ENCODE data around the gene ACCSL. TPM values are rescaled to one million over a fixed set of nuclear protein-coding genes. Genes with fewer than 3 reads are reported as not detected.

ACCSL gene
- total and polyA plus RNA-seq, 2 donors (not counting 1 experiment from before 2014, with no cell fraction given) = not detected

GRCh38 chr11:44104481-44105294, 56.9 kb downstream of the ACCSL start:
- Histone ChIP-seq H3K27me3 (ENCODE audit: control insufficient read depth, insufficient read depth, low read length) (no peaks in the 10 kb centered on the region), H3K9ac (ENCODE audit: insufficient read depth, low read length) (no peak overlapping the region), H3K4me1 (ENCODE audit: control insufficient read depth, extremely low read depth, insufficient read depth, low read length) (no peaks in the 10 kb centered on the region), H3K4me2 (ENCODE audit: extremely low read depth, insufficient read depth, low read length) (no peak overlapping the region), H3K9me3 (ENCODE audit: control insufficient read depth, insufficient read depth, low read depth, low read length) (no peaks in the 10 kb centered on the region), H4K20me1 (ENCODE audit: control insufficient read depth, extremely low read depth, insufficient read depth, low read length) (no peaks in the 10 kb centered on the region), H3K27ac (ENCODE audit: insufficient read depth, low read length) (no peak overlapping the region), H3K79me2 (ENCODE audit: control insufficient read depth, insufficient read depth, low read length) (peaks cover 1% of the 10 kb centered on the region), H2AFZ (ENCODE audit: low read length) (no peak overlapping the region), H3K36me3 (ENCODE audit: control insufficient read depth, insufficient read depth, low read length) (no peaks in the 10 kb centered on the region), H3K4me3 (replicated peaks in 1 of 4; ENCODE audit: control extremely low read depth in 1 of 4, insufficient read depth in 1 of 4, low read depth in 3 of 4, low read length in 4 of 4) (no peak overlapping the region)
- peak in 1 of 2 donors; percentile 23 for DNase-seq (ENCODE audit: low read depth in 2 of 2)
- TF ChIP-seq CTCF (conservative IDR thresholded peaks at IDR 0.05 in 1 of 2, IDR thresholded peaks at IDR 0.05 in 1 of 2; ENCODE audit: low read depth in 1 of 2, low read length in 2 of 2) (peak in 1 of 2 donors; percentile 15), EZH2 (IDR thresholded peaks at IDR 0.05; ENCODE audit: low read length, missing control alignments) (no peak)

DNA sequence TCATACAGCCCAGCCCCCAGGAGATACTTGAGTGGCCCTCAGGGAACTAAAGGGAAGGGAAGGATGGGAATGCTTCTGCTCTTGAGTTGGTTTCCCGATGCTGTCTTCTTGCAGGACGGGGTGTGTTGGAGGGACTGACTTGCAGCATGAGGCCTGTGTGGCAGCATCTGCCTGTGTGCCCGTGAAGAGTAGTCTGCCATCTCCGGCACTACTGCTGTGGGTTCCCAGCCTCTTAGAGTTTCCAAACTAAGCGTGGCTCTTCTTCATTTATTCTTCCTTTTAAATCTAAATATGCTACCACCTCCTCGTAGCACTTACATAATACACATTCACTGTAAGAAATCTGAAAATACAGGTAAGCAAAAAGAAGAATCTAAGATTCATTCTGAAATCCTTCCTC, 60.5 kb downstream of the ACCSL start:
- H3K36me3 ChIP-seq (ENCODE audit: control insufficient read depth, insufficient read depth, low read length) = peaks cover 2% of the 10 kb centered on the region
- no peaks in the 10 kb centered on the region for H3K9me3 ChIP-seq (ENCODE audit: control insufficient read depth, insufficient read depth, low read depth, low read length)
- no peak overlapping the region for H3K9ac ChIP-seq (ENCODE audit: insufficient read depth, low read length)
- TF ChIP-seq EZH2 (IDR thresholded peaks at IDR 0.05; ENCODE audit: low read length, missing control alignments) (no peak), CTCF (conservative IDR thresholded peaks at IDR 0.05 in 1 of 2, IDR thresholded peaks at IDR 0.05 in 1 of 2; ENCODE audit: low read depth in 1 of 2, low read length in 2 of 2) (no peak)
- no peaks in the 10 kb centered on the region for H3K79me2 ChIP-seq (ENCODE audit: control insufficient read depth, insufficient read depth, low read length)
- no peak for DNase-seq (ENCODE audit: low read depth in 2 of 2)
- no peak overlapping the region for H3K27ac ChIP-seq (ENCODE audit: insufficient read depth, low read length)
- no peaks in the 10 kb centered on the region for H3K27me3 ChIP-seq (ENCODE audit: control insufficient read depth, insufficient read depth, low read length)
- H3K4me2 ChIP-seq (ENCODE audit: extremely low read depth, insufficient read depth, low read length) = no peak overlapping the region
- H2AFZ ChIP-seq (ENCODE audit: low read length) = no peak overlapping the region
- H4K20me1 ChIP-seq (ENCODE audit: control insufficient read depth, extremely low read depth, insufficient read depth, low read length) = no peaks in the 10 kb centered on the region
- no peak overlapping the region for H3K4me3 ChIP-seq (replicated peaks in 1 of 4; ENCODE audit: control extremely low read depth in 1 of 4, insufficient read depth in 1 of 4, low read depth in 3 of 4, low read length in 4 of 4)
- H3K4me1 ChIP-seq (ENCODE audit: control insufficient read depth, extremely low read depth, insufficient read depth, low read length) = no peaks in the 10 kb centered on the region

Other genes starting within 250 kb of the ACCSL start
- gene ALKBH3, start 167.2 kb upstream of the ACCSL start, total RNA-seq = 31.6 and 39.0 TPM in 2 replicates
- 49.5 and 56.1 TPM in 2 replicates for gene ALKBH3, start 167.2 kb upstream of the ACCSL start, polyA plus RNA-seq
- 5.6 and 8.4 TPM in 2 replicates for gene C11orf96, start 105.3 kb upstream of the ACCSL start, total RNA-seq
- gene C11orf96, start 105.3 kb upstream of the ACCSL start, polyA plus RNA-seq = 0.80 and 2.5 TPM in 2 replicates
- 8.2 and 14.2 TPM in 2 replicates for gene ACCS, start 18.3 kb downstream of the ACCSL start, total RNA-seq
- 3.6 and 13.7 TPM in 2 replicates for gene ACCS, start 18.3 kb downstream of the ACCSL start, polyA plus RNA-seq
- gene EXT2, start 47.7 kb downstream of the ACCSL start, total RNA-seq = 133 and 177 TPM in 2 replicates
- 111 and 114 TPM in 2 replicates for gene EXT2, start 47.7 kb downstream of the ACCSL start, polyA plus RNA-seq

Data from fibroblast of lung (primary cell).